Measurements from ENCODE around the gene UBE3D. TPM values are rescaled to one million over a fixed set of nuclear protein-coding genes. Genes with fewer than 3 reads are reported as not detected.
A peak's percentile ranks its signal among the peaks of the same experiment; 100 is the strongest.

Gene UBE3D
- total RNA-seq, 1 experiment from 2014 or later, result 14.0 TPM

DNA sequence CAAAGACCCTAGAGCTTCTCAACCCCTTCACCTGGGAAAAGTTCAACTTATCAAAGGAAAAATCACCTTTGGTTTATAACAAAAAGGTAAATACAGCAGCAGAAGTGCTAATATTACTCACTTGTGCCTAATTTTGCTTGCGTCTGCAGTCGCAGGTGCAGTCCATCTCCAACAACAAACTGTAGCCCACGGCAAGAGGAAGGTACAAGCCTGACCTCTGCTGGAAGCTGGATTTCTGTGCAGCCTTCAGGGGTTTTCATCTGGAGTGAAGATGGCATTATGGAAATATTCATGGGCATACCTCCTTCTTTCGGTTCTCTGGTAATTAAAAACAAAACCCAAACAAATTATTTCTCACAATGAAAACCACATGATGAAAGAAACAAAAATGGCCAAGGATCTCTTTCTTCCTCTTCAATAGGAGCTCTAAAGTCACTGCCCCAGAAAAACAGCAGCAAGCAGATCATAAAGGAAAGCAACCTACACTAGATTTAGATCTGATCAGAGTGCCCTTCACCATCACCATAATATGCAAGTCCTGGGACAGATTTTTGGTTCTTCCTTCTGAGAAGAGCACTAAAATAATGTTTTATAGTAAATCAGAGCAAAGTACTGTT lies 7.8 kb downstream of the UBE3D start:
- DNase-seq (ENCODE audit: low spot score), result peak; percentile 43
- CTCF ChIA-PET, result interaction anchor here (0.5 to 1.8 kb wide), 5 partner anchors 8 to 252 kb away, joined by 3 to 10 read pairs (median 4); partner anchors contain the start of genes DOP1A, PGM3, RWDD2A and UBE3D
- Mint-ChIP-seq H3K27ac (no peak overlapping the region), H3K27me3 (ENCODE audit: low read depth) (no peaks in the 10 kb centered on the region; the same call in 1 of the 2 replicates), H3K9me3 (no peaks in the 10 kb centered on the region), H3K4me1 (peaks cover 7% of the 10 kb centered on the region), H3K36me3 (peaks cover 29% of the 10 kb centered on the region), H3K4me3 (no peak overlapping the region)
- TF ChIP-seq, protein P1, sequence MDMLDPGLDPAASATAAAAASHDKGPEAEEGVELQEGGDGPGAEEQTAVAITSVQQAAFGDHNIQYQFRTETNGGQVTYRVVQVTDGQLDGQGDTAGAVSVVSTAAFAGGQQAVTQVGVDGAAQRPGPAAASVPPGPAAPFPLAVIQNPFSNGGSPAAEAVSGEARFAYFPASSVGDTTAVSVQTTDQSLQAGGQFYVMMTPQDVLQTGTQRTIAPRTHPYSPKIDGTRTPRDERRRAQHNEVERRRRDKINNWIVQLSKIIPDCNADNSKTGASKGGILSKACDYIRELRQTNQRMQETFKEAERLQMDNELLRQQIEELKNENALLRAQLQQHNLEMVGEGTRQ (CRISPR knock-in tag; IDR thresholded peaks at IDR 0.05), result no peak
- TF ChIP-seq, protein P2, sequence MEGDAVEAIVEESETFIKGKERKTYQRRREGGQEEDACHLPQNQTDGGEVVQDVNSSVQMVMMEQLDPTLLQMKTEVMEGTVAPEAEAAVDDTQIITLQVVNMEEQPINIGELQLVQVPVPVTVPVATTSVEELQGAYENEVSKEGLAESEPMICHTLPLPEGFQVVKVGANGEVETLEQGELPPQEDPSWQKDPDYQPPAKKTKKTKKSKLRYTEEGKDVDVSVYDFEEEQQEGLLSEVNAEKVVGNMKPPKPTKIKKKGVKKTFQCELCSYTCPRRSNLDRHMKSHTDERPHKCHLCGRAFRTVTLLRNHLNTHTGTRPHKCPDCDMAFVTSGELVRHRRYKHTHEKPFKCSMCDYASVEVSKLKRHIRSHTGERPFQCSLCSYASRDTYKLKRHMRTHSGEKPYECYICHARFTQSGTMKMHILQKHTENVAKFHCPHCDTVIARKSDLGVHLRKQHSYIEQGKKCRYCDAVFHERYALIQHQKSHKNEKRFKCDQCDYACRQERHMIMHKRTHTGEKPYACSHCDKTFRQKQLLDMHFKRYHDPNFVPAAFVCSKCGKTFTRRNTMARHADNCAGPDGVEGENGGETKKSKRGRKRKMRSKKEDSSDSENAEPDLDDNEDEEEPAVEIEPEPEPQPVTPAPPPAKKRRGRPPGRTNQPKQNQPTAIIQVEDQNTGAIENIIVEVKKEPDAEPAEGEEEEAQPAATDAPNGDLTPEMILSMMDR (IDR thresholded peaks at IDR 0.05), result 0 out of 2 replicates have a peak, but pooled peaks have one; percentile 16
- ATAC-seq, result peak; percentile 76
- POLR2A ChIA-PET, result no interaction called here

DNA sequence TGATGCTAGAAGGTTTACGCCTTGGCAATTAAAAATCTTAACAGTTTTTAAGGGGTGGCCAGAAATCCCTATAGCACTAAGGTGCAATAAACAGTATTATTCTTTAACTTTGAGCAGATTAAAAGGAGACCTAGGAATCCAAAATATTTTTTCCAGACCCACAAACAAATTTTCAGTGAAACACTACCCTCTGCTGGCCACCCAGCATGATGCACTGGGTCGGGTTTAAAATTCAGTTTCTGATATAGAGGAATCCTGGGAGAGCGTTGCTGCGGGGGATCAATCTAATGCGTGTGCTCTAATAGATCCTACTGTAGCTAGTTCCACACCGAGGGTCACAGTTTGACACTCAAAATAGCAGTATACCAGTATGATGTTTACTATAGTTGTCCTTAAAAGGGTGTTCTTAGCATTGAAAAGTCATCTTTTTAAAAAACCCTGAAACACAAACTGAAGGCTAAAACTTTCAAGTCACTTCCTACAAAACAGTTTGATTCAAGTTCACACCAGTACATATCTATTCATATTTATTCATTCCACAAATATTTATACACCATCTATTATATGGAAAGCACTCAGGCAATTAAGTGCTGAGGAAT lies 10.2 kb downstream of the UBE3D start:
- Mint-ChIP-seq H3K4me3 (no peak overlapping the region), H3K27ac (no peak overlapping the region), H3K9me3 (no peaks in the 10 kb centered on the region), H3K36me3 (peaks cover 27% of the 10 kb centered on the region), H3K27me3 (ENCODE audit: low read depth) (no peaks in the 10 kb centered on the region; the same call in 1 of the 2 replicates), H3K4me1 (peaks cover 5% of the 10 kb centered on the region)
- ATAC-seq, result peak; percentile 79
- ChIA-PET CTCF (interaction anchor here (0.5 to 0.6 kb wide), 2 partner anchors 170 to 233 kb away, joined by 3 read pairs; no protein-coding TSS in a partner anchor), POLR2A (no interaction called here)
- TF ChIP-seq, protein P2 (IDR thresholded peaks at IDR 0.05), result peak; percentile 69
- TF ChIP-seq, protein P3, sequence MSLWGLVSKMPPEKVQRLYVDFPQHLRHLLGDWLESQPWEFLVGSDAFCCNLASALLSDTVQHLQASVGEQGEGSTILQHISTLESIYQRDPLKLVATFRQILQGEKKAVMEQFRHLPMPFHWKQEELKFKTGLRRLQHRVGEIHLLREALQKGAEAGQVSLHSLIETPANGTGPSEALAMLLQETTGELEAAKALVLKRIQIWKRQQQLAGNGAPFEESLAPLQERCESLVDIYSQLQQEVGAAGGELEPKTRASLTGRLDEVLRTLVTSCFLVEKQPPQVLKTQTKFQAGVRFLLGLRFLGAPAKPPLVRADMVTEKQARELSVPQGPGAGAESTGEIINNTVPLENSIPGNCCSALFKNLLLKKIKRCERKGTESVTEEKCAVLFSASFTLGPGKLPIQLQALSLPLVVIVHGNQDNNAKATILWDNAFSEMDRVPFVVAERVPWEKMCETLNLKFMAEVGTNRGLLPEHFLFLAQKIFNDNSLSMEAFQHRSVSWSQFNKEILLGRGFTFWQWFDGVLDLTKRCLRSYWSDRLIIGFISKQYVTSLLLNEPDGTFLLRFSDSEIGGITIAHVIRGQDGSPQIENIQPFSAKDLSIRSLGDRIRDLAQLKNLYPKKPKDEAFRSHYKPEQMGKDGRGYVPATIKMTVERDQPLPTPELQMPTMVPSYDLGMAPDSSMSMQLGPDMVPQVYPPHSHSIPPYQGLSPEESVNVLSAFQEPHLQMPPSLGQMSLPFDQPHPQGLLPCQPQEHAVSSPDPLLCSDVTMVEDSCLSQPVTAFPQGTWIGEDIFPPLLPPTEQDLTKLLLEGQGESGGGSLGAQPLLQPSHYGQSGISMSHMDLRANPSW (CRISPR knock-in tag; conservative IDR thresholded peaks at IDR 0.05; ENCODE audit: low read depth), result no peak
- DNase-seq (ENCODE audit: low spot score), result peak; percentile 44

DNA sequence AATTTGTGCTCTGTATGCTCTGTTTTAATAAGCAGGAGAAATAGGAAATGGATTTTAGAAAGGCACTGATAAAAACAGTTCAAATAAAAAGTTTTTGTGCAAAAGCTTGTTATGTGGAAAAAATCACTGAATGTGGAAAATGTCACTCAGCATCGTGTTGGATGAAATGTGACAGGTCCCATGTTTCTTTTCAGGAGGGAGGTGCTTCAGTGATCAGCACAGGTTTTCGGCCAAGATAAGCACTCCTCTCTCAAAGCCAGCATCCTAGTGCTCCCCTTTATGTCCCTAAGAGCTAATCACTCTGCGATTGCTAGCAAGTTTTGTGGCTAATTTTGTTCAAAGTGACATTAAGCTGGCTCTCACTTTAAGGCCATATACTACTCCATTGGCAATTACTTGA lies 12.0 kb downstream of the UBE3D start:
- CTCF ChIA-PET, result interaction anchor here (1.1 to 1.2 kb wide), 2 partner anchors 13 to 706 kb away, joined by 3 to 4 read pairs; partner anchors contain the start of gene DOP1A
- H3K27ac Mint-ChIP-seq, result no peak overlapping the region
- H3K9me3 Mint-ChIP-seq, result no peaks in the 10 kb centered on the region
- H3K36me3 Mint-ChIP-seq, result peaks cover 27% of the 10 kb centered on the region
- no peak for ATAC-seq
- POLR2A ChIA-PET, result no interaction called here
- TF ChIP-seq, protein P2 (IDR thresholded peaks at IDR 0.05), result no peak
- TF ChIP-seq, protein P4, sequence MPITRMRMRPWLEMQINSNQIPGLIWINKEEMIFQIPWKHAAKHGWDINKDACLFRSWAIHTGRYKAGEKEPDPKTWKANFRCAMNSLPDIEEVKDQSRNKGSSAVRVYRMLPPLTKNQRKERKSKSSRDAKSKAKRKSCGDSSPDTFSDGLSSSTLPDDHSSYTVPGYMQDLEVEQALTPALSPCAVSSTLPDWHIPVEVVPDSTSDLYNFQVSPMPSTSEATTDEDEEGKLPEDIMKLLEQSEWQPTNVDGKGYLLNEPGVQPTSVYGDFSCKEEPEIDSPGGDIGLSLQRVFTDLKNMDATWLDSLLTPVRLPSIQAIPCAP (CRISPR knock-in tag; IDR thresholded peaks at IDR 0.05), result no peak
- TF ChIP-seq FOXP1 (CRISPR knock-in tag; IDR thresholded peaks at IDR 0.05; ENCODE audit: borderline replicate concordance), result no peak
- TF ChIP-seq, protein P5, sequence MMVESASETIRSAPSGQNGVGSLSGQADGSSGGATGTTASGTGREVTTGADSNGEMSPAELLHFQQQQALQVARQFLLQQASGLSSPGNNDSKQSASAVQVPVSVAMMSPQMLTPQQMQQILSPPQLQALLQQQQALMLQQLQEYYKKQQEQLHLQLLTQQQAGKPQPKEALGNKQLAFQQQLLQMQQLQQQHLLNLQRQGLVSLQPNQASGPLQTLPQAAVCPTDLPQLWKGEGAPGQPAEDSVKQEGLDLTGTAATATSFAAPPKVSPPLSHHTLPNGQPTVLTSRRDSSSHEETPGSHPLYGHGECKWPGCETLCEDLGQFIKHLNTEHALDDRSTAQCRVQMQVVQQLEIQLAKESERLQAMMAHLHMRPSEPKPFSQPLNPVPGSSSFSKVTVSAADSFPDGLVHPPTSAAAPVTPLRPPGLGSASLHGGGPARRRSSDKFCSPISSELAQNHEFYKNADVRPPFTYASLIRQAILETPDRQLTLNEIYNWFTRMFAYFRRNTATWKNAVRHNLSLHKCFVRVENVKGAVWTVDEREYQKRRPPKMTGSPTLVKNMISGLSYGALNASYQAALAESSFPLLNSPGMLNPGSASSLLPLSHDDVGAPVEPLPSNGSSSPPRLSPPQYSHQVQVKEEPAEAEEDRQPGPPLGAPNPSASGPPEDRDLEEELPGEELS (CRISPR knock-in tag; IDR thresholded peaks at IDR 0.05), result no peak
- peaks cover 10% of the 10 kb centered on the region for H3K4me1 Mint-ChIP-seq
- no peaks in the 10 kb centered on the region for H3K27me3 Mint-ChIP-seq (ENCODE audit: low read depth)
- no peak overlapping the region for H3K4me3 Mint-ChIP-seq
- no peak for DNase-seq (ENCODE audit: low spot score)
